ENCODE data around the gene GPR137C.
"Not testable (repeated sequence)": the region's sequence is repeated elsewhere in the genome, so short reads cannot be mapped to it uniquely, and the experiment has no call there.

GPR137C gene

GRCh38 chr14:52553671-52554575, 1.3 kb downstream of the GPR137C start:
- peak; percentile 77 to 94 (median 88) for DNase-seq
- intact Hi-C loops (cut with DNase I), result no loop called here

GRCh38 chr14:52558688-52559087, 6.1 kb downstream of the GPR137C start:
- DNase-seq, result no peak
- intact Hi-C loops (cut with DNase I), result no loop called here

GRCh38 chr14:52563120-52563519, 10.5 kb downstream of the GPR137C start:
- DNase-seq, result peak in 1 of 42 donors; percentile 56
- intact Hi-C loops (cut with DNase I), result no loop called here

- DNase-seq; intact Hi-C loops (cut with DNase I): not testable (repeated sequence)
Measured at GRCh38 chr14:52568454-52568853, 15.8 kb downstream of the GPR137C start.

- intact Hi-C loops (cut with DNase I), result no loop called here
- no peak for DNase-seq
Measured at GRCh38 chr14:52575858-52576257, 23.2 kb downstream of the GPR137C start.

- DNase-seq, result no peak
- intact Hi-C loops (cut with DNase I), result no loop called here
Measured at GRCh38 chr14:52583544-52583943, 30.9 kb downstream of the GPR137C start.

- intact Hi-C loops (cut with DNase I), result no loop called here
- DNase-seq, result no peak
Measured at GRCh38 chr14:52589646-52590045, 37.0 kb downstream of the GPR137C start.

- intact Hi-C loops (cut with DNase I), result no loop called here
- no peak for DNase-seq
Measured at GRCh38 chr14:52590318-52590717, 37.7 kb downstream of the GPR137C start.

GRCh38 chr14:52596320-52596719, 43.7 kb downstream of the GPR137C start:
- intact Hi-C loops (cut with DNase I), result no loop called here
- DNase-seq, result no peak

- DNase-seq, result no peak
- intact Hi-C loops (cut with DNase I), result no loop called here
Measured at GRCh38 chr14:52596861-52597260, 44.2 kb downstream of the GPR137C start.

GRCh38 chr14:52598568-52598967, 45.9 kb downstream of the GPR137C start:
- DNase-seq, result no peak
- intact Hi-C loops (cut with DNase I), result no loop called here

- intact Hi-C loops (cut with DNase I), result no loop called here
- no peak for DNase-seq
Measured at GRCh38 chr14:52599974-52600373, 47.3 kb downstream of the GPR137C start.

- intact Hi-C loops (cut with DNase I), result no loop called here
- no peak for DNase-seq
Measured at GRCh38 chr14:52602131-52602530, 49.5 kb downstream of the GPR137C start.

GRCh38 chr14:52607061-52607460, 54.4 kb downstream of the GPR137C start:
- intact Hi-C loops (cut with DNase I), result no loop called here
- no peak for DNase-seq

- intact Hi-C loops (cut with DNase I), result no loop called here
- no peak for DNase-seq
Measured at GRCh38 chr14:52609445-52610044, 56.9 kb downstream of the GPR137C start.

GRCh38 chr14:52610187-52610586, 57.6 kb downstream of the GPR137C start:
- intact Hi-C loops (cut with DNase I), result no loop called here
- no peak for DNase-seq

GRCh38 chr14:52618602-52619001, 66.0 kb downstream of the GPR137C start:
- intact Hi-C loops (cut with DNase I), result no loop called here
- DNase-seq, result no peak

- intact Hi-C loops (cut with DNase I), result no loop called here
Measured at GRCh38 chr14:52619687-52620086, 67.1 kb downstream of the GPR137C start.

GRCh38 chr14:52640137-52640536, 87.5 kb downstream of the GPR137C start:
- DNase-seq, result no peak
- intact Hi-C loops (cut with DNase I), result no loop called here

More at GRCh38 chr14:52619687-52620086, 67.1 kb downstream of the GPR137C start:
- DNase-seq, result no peak

GRCh38 chr14:52641745-52642144, 89.1 kb downstream of the GPR137C start:
- intact Hi-C loops (cut with DNase I), result no loop called here
- DNase-seq, result no peak

GRCh38 chr14:52649511-52649910, 96.9 kb downstream of the GPR137C start:
- DNase-seq, result no peak
- intact Hi-C loops (cut with DNase I), result no loop called here

Data from head of caudate nucleus (tissue), 42 donors.